Motor neuron (in vitro differentiated cells): ENCODE results near the gene DEXI. TPM values are rescaled to one million over a fixed set of nuclear protein-coding genes. Genes with fewer than 3 reads are reported as not detected.

Source experiments
- ATAC-seq, 8 experiments: fragments of 200-7000 bp; cut with Tn5 transposase; replicated peaks in 6 of 8; 2 replicates each; pipeline ENCODE4 v1.8.0; 2021; ENCODE audit warnings: mild to moderate bottlenecking in 8 of 8, moderate library complexity in 8 of 8
- H3K27ac ChIP-seq, 2 donors: fragments of 250-450 bp; sonication (Bioruptor Pico); 2 replicates each; pipeline ENCODE4 v1.9.0; 2021; ENCODE audit warnings: antibody characterized with exemption in 2 of 2, mild to moderate bottlenecking in 2 of 2, moderate library complexity in 1 of 2
- H3K4me1 ChIP-seq, 2 donors: fragments of 250-450 bp; sonication (Bioruptor Pico); replicated peaks in 1 of 2; 2 replicates each; pipeline ENCODE4 v1.6.1; 2021; ENCODE audit warnings: antibody characterized with exemption in 2 of 2, mild to moderate bottlenecking in 2 of 2, moderate library complexity in 1 of 2
- H3K4me3 ChIP-seq, 5 donors: fragments of 250-450 bp; sonication (Bioruptor Pico); 2 replicates each; pipeline ENCODE4 v1.9.0; 2021; ENCODE audit warnings: antibody characterized with exemption in 5 of 5, mild to moderate bottlenecking in 5 of 5, moderate library complexity in 4 of 5
- WGBS, 10 experiments: fragments of 450-650 bp; shearing (Covaris generic); methylation state at CpG; one replicate each; pipeline ENCODE4 v1.0.0; 2022; 5-methylcytosine and 5-hydroxymethylcytosine counted together
- in situ Hi-C, 9 experiments: fragments of 400-800 bp; cut with MboI; loops; one replicate each; pipeline ENCODE4 v1.15.0; 2021; ENCODE audit warnings: low sequenced_read_pairs in 9 of 9, low pct_unique_long_range_greater_than_20kb in 2 of 9; ENCODE audit not compliant: unreplicated experiment in 9 of 9
- total RNA-seq, 8 experiments: library from RNA; unstranded; fragments of 300-600 nt; gene quantifications; 2 replicates each; pipeline versions ENCODE4 v1.2.3 to v1.2.4, GENCODE V29; 2022

DEXI gene
- total RNA-seq, 8 experiments from 2014 or later: 18.6 to 50.2 (median 27.1) TPM

- in situ Hi-C loops: no loop called here
Observed at GRCh38 chr16:10979717-10980601, 37.7 kb upstream of the DEXI start.

DNA sequence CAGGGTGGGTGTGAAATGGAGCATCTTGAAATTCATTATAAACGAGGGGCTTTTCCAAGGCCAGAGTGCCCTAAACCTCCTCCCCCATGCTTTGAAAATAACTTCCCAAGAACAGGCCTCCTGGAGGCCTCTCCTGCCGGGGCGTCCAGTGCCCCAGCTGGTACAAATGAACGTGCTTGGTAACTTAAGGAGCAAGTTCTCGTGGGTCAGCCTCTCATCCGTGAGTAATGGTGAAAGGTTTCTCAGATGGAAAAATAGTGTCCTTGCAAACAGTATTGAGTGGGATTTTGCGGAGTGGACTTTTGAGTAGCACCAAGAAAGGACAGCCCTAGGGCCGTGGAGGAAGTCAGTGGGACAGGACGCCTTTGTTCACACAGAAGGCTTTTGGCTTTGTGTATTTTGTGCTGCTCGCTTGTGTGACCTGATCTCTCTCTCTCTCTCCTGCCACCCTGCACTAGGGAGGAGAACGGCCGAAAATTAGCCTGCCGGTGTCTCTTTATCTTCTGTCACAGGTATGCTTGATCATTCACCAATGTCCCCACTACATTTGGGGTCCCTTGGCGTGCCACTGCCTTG is 36.7 kb upstream of the DEXI start:
- Histone ChIP-seq H3K4me1 (peaks cover 26 to 34% of the 10 kb centered on the region in 2 donors), H3K4me3 (no peak overlapping the region), H3K27ac (no peak overlapping the region)
- 25 to 100% (median 61%) methylated on average over 2 to 13 of the region's 14 CpGs; no CpG with 5 or more reads in 1 of the 10 experiments for WGBS, 10 experiments
- peak in 2 of 8 experiments; percentile 4 to 9 for ATAC-seq
- in situ Hi-C loops: no loop called here

More at GRCh38 chr16:10979717-10980601, 37.7 kb upstream of the DEXI start:
- H3K4me3 ChIP-seq: no peak overlapping the region
- no peak overlapping the region for H3K27ac ChIP-seq
- no peak for ATAC-seq
- H3K4me1 ChIP-seq: peaks cover 26 to 34% of the 10 kb centered on the region in 2 donors
- 36 to 95% (median 74%) methylated on average over 1 to 13 of the region's 19 CpGs for WGBS, 10 experiments

DNA sequence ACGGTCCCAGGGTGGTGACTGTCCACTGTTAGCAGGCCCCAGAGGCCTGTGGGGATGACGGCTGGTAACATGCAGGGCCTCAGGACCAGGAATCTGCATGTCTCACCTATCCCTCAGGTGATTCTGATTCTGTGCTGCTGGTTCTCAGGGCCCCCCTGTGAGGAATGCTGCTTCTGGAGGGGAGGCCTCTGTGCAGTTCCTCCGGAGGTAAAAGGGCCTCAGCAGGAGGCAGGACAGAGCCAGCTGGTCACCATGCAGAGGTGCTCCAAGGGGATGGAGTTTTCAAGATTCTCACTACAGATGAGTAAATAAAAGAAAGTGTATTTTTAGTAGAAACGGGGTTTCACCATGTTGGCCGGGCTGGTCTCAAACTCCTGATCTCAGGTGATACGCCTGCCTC is 35.9 kb upstream of the DEXI start:
- no peak for ATAC-seq
- H3K4me1 ChIP-seq: peaks cover 31 to 42% of the 10 kb centered on the region in 2 donors
- H3K4me3 ChIP-seq: no peak overlapping the region
- in situ Hi-C loops: no loop called here
- H3K27ac ChIP-seq: no peak overlapping the region
- 20 to 100% (median 91%) methylated on average over 1 to 3 of the region's 6 CpGs; no CpG with 5 or more reads in 4 of the 10 experiments for WGBS, 10 experiments

DNA sequence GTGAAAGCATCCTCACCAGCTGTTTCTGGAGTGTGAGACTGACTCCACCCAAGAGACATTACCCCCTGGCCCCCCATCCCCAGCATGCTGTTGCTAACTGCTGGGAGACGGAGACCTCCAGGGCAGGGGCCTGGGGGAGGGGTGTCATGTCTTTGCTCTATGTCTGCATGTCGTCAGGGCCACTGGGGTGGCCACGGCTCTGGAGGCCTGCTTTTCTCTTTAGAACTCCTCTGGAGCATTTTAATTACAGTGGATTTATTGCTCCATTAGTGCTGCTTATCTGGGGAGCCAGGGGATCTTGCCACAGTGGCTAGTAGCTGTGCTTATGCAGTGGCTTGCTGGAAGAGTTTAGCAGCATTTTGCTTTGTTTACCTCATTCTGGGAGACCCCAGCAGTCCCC is 34.4 kb upstream of the DEXI start:
- Histone ChIP-seq H3K4me3 (no peak overlapping the region), H3K27ac (peak overlapping the region; percentile 36 to 40), H3K4me1 (peaks cover 39 to 54% of the 10 kb centered on the region in 2 donors)
- ATAC-seq: peak in 6 of 8 experiments; percentile 10 to 95 (median 92)
- in situ Hi-C loops: no loop called here
- 0% methylated on average over 1 of the region's 3 CpGs; no CpG with 5 or more reads in 9 of the 10 experiments for WGBS, 10 experiments

DNA sequence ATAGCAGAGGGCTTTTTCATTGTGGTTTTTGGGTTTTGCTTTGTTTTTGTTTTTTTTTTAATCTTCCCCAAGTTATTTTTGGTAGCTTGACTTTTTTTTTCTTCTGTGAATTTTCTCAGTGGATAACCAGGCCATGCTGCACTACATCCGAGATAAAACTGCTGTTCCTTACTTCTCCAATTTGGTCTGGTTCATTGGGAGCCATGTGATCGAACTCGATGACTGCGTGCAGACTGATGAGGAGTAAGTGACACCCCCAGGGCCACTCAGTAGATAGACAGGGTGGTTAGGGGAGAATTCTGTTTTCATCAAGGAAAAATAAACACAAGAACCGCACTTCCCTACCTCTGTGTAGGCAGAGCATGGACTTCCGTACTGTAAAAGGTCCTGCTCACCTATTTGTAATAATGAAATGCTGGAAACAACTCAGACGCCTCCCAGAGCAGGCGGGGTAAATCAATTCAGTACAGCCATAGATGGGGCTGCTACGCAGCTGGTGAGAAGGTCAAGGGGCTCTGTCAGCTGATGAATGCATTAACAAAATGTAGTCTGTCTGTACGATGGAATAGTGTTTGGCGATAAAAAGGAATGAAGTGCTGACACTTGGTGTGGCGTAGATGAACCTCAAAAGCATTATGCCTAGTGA is 30.7 kb upstream of the DEXI start:
- Histone ChIP-seq H3K4me3 (no peak overlapping the region), H3K4me1 (peaks cover 27 to 41% of the 10 kb centered on the region in 2 donors), H3K27ac (no peak overlapping the region)
- in situ Hi-C loops: loop anchor here (25.0 kb wide), 8 partner anchors 139 to 839 kb away; partner anchors contain the start of genes PRM3 (in 5 of the 9), SOCS1 (in 5 of the 9), TNP2 (in 5 of the 9) and RMI2 (in 1 of the 9)
- WGBS, 10 experiments: 65 to 95% (median 86%) methylated on average over 3 to 12 of the region's 12 CpGs
- ATAC-seq: peak in 3 of 8 experiments; percentile 25 to 39 (median 26)

GRCh38 chr16:10972108-10972818 is 30.0 kb upstream of the DEXI start:
- WGBS, 10 experiments: 29 to 90% (median 80%) methylated on average over 1 to 4 of the region's 4 CpGs; no CpG with 5 or more reads in 1 of the 10 experiments
- Histone ChIP-seq H3K27ac (no peak overlapping the region), H3K4me3 (no peak overlapping the region), H3K4me1 (peaks cover 24 to 34% of the 10 kb centered on the region in 2 donors)
- in situ Hi-C loops: loop anchor here (25.0 kb wide), 8 partner anchors 140 to 840 kb away; partner anchors contain the start of genes PRM3 (in 5 of the 9), SOCS1 (in 5 of the 9), TNP2 (in 5 of the 9) and RMI2 (in 1 of the 9)
- ATAC-seq: no peak

DNA sequence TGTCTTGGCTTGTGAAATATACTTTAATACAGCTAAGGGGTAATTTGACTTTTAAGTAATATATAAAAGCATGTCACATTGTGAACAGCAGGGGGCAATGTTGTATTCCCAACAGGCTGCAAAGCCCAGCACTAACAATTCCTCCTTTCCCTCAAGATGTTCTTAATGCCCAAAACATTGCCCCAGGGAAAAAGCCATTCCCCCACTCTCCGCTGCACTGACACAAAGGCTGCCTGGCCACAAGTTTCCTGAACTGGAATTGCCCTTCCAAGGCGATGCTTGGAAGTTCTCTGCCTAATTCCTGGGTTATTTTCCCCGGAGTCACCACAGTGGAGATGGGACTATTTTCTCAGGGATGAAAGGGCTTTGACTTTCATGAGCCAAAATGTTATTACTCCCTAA is 29.3 kb upstream of the DEXI start:
- WGBS, 10 experiments: 0 to 17% (median 0%) methylated on average over 1 to 2 of the region's 3 CpGs; no CpG with 5 or more reads in 6 of the 10 experiments
- Histone ChIP-seq H3K4me1 (peaks cover 17 to 27% of the 10 kb centered on the region in 2 donors), H3K27ac (no peak overlapping the region), H3K4me3 (no peak overlapping the region)
- in situ Hi-C loops: loop anchor here (25.0 kb wide), 8 partner anchors 141 to 841 kb away; partner anchors contain the start of genes PRM3 (in 5 of the 9), SOCS1 (in 5 of the 9), TNP2 (in 5 of the 9) and RMI2 (in 1 of the 9)
- peak; percentile 48 to 99 (median 71) for ATAC-seq

GRCh38 chr16:10970065-10970464 is 27.8 kb upstream of the DEXI start:
- ATAC-seq: no peak
- in situ Hi-C loops: loop anchor here (25.0 kb wide), 8 partner anchors 142 to 842 kb away; partner anchors contain the start of genes PRM3 (in 5 of the 9), SOCS1 (in 5 of the 9), TNP2 (in 5 of the 9) and RMI2 (in 1 of the 9)
- Histone ChIP-seq H3K27ac (no peak overlapping the region), H3K4me1 (peaks cover 13 to 21% of the 10 kb centered on the region in 2 donors), H3K4me3 (no peak overlapping the region)
- 60 to 100% (median 100%) methylated on average over 1 to 2 of the region's 2 CpGs; no CpG with 5 or more reads in 3 of the 10 experiments for whole genome bisulfite sequencing, 10 experiments

DNA sequence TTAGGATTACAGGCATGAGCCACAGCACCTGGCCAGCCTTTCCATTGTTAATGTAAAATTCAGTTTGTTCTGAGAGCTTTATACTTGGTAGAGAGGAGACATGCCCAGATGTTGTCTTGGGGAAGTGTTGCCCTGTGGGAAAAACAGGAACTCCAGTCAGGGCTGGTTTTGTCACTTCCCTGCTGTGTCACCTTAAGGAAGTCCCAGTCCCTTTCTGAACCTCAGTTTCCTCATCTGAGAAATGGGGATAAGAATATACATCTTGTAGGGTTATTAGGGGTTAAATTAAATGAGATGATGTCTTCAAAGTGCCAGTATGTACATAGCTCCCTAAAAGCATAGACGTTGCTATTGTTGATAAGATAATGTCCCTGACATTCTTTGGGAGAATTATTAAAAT is 27.3 kb upstream of the DEXI start:
- H3K4me1 ChIP-seq: peaks cover 13 to 21% of the 10 kb centered on the region in 2 donors
- 0 to 100% (median 56%) methylated on average over 1 of the region's 1 CpG; no CpG with 5 or more reads in 6 of the 10 experiments for WGBS, 10 experiments
- H3K27ac ChIP-seq: no peak overlapping the region
- ATAC-seq: no peak
- in situ Hi-C loops: loop anchor here (10.0 to 25.0 kb wide), 10 partner anchors 143 to 843 kb away; partner anchors contain the start of genes SOCS1 (in 9 of the 9), PRM3 (in 5 of the 9), TNP2 (in 5 of the 9) and RMI2 (in 1 of the 9)
- H3K4me3 ChIP-seq: no peak overlapping the region

DNA sequence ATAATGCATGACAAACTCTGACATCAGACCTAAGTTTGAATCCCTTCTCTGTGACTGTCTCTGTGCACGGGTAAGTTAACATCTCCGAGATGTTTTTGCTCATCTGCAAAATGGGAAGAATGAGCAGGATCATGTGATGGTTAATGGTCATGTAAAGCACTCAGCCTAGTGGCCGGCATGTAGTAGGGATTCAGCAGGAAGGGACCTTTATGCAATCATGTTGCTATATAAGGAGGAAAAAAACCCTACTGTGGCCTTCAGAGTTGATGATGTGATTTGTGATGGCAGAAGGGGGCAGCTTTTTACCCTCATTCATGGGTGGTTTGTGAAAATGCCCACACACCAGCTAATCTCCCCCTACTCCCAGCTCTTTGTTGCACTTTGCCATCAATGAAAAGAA is 26.2 kb upstream of the DEXI start:
- H3K4me1 ChIP-seq: peaks cover 17 to 20% of the 10 kb centered on the region in 2 donors
- no peak for ATAC-seq
- no peak overlapping the region for H3K4me3 ChIP-seq
- 60 to 100% (median 90%) methylated on average over 1 to 3 of the region's 3 CpGs; no CpG with 5 or more reads in 4 of the 10 experiments for WGBS, 10 experiments
- no peak overlapping the region for H3K27ac ChIP-seq
- in situ Hi-C loops: loop anchor here (10.0 to 25.0 kb wide), 10 partner anchors 144 to 844 kb away; partner anchors contain the start of genes SOCS1 (in 9 of the 9), PRM3 (in 5 of the 9), TNP2 (in 5 of the 9) and RMI2 (in 1 of the 9)

DNA sequence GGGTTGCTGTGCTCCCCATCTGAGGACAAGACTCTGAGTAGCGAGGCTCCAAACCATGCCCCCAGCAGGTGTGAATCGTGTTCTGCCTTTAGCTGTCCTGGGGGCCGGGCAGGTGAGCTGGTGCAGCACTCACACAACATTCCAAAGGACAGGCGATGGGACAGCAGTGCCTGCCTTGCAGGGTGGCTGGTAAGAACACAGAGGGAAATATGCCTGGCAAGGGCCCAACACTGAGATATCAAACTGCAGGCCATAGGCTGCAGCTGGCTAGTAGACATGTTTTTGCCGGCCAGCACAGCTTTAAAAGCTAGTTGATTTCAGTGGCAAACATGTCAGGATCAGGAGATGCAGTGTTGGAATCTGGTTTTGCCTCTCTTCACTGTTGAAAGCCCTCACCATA is 25.7 kb upstream of the DEXI start:
- ATAC-seq: no peak
- Histone ChIP-seq H3K4me3 (no peak overlapping the region), H3K27ac (no peak overlapping the region), H3K4me1 (peaks cover 13 to 15% of the 10 kb centered on the region in 2 donors)
- in situ Hi-C loops: loop anchor here (10.0 to 25.0 kb wide), 10 partner anchors 144 to 844 kb away; partner anchors contain the start of genes SOCS1 (in 9 of the 9), PRM3 (in 5 of the 9), TNP2 (in 5 of the 9) and RMI2 (in 1 of the 9)
- 40 to 88% (median 75%) methylated on average over 1 to 4 of the region's 5 CpGs; no CpG with 5 or more reads in 7 of the 10 experiments for WGBS, 10 experiments
